BJ (cell line): ENCODE data around the gene OSBPL6. TPM values are rescaled to one million over a fixed set of nuclear protein-coding genes. Genes with fewer than 3 reads are reported as not detected.

Experiments used
- CTCF ChIA-PET: fragments of 350-600 bp; formaldehyde crosslinking; extraction: SDS; loops from one replicate; lab custom pipeline; 2021; ENCODE audit warnings: antibody characterized with exemption, inconsistent platforms; lab: Yijun Ruan, JAX
- POLR2A ChIA-PET: fragments of 300-600 bp; sonication (Branson Sonifier 250); formaldehyde crosslinking; extraction: SDS; loops from one replicate; lab custom pipeline; 2021; ENCODE audit warnings: antibody characterized with exemption; lab: Charles Lee
- DNase-seq: peaks from one replicate; pipeline ENCODE4 v3.0.0-alpha.2; 2011; ENCODE audit warnings: low read depth
- H3K27me3 ChIP-seq: 2 replicates; pipeline ENCODE4 v1.6.0; 2011; ENCODE audit warnings: low read length; ENCODE audit not compliant: control insufficient read depth, insufficient read depth
- H3K36me3 ChIP-seq: 2 replicates; pipeline ENCODE4 v1.5.1; 2011; ENCODE audit warnings: low read length; ENCODE audit not compliant: control insufficient read depth, insufficient read depth
- H3K4me3 ChIP-seq: 2 replicates; pipeline ENCODE4 v1.5.1; 2011; ENCODE audit warnings: low read depth, mild to moderate bottlenecking, control low read depth, low read length
- CTCF ChIP-seq: IDR thresholded peaks from 2 replicates; pipeline ENCODE4 v1.5.1; 2011; ENCODE audit warnings: low read depth, mild to moderate bottlenecking, control low read depth, inconsistent platforms, low read length, moderate library complexity; ENCODE audit not compliant: insufficient read depth
- polyA plus RNA-seq: library from polyadenylated mRNA; depleted of rRNA; stranded (reverse); fragments of >200 nt; gene quantifications from 2 replicates; pipeline ENCODE4 v1.2.3, GENCODE V29; 2011; rRNA removed

The OSBPL6 gene
- polyA plus RNA-seq, 1 experiment: 3.7 TPM

- TF ChIP-seq CTCF: no peak
- Histone ChIP-seq H3K36me3 (no peaks in the 10 kb centered on the region; the same call in 1 of the 2 replicates), H3K27me3 (no peaks in the 10 kb centered on the region), H3K4me3 (no peak overlapping the region)
- no peak for DNase-seq
- ChIA-PET POLR2A (no interaction called here), CTCF (interaction anchor here (1.0 kb wide), 1 partner anchor 37 kb away, joined by 3 read pairs; no protein-coding TSS in a partner anchor)
Observed at GRCh38 chr2:178452334-178452733, 258.0 kb downstream of the OSBPL6 start.

Other genes with a start within 250 kb of the OSBPL6 start
- gene PDE11A, start 121.7 kb upstream of the OSBPL6 start, polyA plus RNA-seq: 0.53 and 1.2 TPM in 2 replicates
- gene RBM45, start 82.1 kb upstream of the OSBPL6 start, polyA plus RNA-seq: 5.4 and 9.6 TPM in 2 replicates